Measurements from ENCODE around the gene NPPA. TPM values are rescaled to one million over a fixed set of nuclear protein-coding genes. Genes with fewer than 3 reads are reported as not detected.

Gene NPPA
- polyA plus RNA-seq, 3 donors: 0.17 to 2.0 (median 1.3) TPM

DNA sequence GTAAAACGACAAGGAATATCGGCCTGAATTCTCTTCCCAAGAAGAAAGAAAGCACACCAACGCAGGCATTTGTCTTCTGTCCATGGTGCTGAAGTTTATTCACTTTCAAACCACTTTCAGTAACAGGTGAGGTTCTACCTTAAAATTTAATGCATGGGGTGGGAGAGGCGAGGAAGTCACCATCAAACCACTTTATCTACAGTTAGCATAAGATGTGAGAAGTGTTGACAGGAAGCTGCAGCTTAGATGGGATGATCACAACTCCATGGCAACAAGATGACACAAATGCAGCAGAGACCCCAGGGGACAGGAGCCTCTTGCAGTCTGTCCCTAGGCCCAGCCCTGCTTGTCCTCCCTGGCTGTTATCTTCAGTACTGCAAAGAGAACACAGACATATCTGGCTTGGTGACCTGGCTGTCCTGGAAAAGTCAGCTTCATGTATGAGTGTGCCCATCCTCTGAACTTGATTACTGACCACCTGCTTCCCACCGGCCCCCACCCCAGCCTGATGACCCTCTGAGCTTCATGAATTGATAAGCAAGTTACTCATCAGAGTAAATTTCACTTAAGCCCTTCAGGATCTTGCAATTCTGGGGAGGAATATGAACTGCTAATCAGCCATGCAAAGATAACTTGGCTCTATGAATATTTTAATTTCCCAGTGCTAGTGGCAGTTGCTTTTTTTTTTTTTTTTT, 1.8 kb downstream of the NPPA start:
- no peak for DNase-seq (ENCODE audit: low read depth in 3 of 3, low spot score in 2 of 3)

DNA sequence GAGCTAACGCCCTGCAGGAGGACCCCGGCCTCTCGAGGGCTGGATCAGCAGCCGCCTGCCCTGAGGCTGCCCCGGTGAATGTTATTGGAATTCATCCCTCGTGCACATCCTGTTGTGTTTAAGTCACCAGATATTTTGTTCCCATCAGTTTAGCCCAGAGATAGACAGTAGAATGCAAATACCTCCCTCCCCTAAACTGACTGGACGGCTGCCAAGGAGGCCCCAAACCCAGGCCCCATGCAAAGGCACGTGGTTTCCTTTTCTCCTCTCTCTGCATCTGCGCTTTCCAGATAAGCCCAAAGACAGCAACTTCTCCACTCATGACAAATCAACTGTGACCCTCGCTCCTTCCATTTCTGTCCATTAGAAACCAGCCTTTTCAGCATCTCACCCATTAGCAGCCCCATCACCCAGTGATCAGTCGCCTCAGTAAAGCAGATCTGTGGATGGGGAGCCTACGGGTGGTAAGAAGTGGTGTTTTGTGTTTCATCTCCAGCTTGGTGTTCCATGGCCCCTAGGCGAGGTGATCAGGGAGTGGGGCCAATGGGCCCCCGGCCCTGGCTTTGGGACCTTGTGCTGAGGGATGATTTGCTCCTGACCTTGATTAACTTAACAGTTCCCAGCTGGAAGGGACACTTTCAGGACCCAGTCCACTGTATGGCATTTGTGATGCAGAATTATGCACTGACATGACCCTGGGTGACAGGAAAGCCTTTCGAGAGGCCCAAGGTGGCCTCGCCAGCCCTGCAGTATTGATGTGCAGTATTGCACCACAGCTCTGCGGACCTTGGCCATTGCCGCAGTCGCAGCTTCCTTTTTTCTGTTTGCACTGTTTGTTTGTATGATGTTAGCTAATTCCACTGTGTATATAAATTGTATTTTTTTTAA, 5.2 kb downstream of the NPPA start:
- DNase-seq (ENCODE audit: low read depth in 3 of 3, low spot score in 2 of 3): no peak

DNA sequence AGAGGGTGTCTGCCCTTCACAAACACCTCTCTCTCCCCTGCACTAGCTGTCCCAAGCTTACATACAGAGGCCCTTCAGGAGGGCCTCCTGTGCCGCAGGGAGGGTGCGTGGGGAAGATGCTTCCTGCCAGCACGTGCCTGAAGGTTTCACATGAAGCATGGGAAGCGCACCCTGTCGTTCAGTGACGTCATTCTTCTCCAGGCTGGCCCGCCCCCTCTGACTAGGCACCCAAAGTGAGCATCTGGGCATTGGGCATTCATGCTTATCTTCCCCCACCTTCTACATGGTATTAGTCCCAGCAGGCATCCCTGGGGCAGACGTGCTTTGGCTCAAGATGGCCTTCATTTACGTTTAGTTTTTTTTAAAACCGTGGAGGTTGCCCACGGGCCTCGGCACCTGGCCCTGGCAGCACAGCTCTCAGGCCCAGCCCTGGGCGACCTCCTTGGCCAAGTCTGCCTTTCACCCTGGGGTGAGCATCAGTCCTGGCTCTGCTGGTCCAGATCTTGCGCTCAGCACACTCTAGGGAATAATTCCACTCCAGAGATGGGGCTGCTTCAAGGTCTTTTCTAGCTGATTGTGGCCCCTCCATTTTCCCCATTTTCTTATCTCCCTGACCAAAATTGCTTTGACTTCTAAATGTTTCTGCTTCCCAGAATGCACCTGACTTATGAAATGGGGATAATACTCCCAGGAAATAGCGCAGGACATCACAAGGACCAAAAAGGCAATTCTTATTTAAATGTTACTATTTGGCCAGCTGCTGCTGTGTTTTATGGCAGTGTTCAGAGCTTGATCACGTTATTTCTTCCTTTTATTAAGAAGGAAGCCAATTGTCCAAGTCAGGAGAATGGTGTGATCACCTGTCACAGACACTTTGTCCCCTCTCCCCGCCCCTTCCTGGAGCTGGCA, 6.1 kb downstream of the NPPA start:
- DNase-seq (ENCODE audit: low read depth in 3 of 3, low spot score in 2 of 3): no peak

DNA sequence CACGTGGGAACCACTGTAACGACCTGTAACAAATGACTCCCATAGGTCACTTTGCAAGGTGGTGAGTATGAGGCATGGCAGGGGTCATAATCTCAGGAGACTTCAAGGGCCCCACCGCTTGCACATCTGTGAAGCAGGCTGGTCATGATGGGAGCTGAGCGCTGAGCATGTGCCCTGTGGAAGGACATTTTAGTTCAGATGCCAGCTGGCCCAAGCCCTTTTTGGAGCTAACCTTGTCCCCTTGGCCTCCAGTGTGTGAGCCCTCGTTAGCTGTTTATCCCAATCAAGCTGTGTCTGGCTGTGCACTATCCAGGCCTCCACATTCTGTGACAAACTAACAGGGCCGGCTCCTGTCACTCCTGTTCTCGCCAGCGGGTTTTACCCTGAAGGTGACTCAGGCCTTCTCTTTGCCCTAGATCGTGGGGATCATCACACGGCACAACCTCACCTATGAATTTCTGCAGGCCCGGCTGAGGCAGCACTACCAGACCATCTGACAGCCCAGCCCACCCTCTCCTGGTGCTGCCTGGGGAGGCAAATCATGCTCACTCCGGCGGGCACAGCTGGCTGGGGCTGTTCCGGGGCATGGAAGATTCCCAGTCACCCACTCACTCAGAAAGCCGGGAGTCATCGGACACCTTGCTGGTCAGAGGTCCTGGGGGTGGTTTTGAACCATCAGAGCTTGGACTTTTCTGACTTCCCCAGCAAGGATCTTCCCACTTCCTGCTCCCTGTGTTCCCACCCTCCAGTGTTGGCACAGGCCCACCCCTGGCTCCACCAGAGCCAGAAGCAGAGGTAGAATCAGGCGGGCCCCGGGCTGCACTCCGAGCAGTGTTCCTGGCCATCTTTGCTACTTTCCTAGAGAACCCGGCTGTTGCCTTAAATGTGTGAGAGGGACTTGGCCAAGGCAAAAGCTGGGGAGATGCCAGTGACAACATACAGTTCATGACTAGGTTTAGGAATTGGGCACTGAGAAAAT, 7.6 kb downstream of the NPPA start:
- no peak for DNase-seq (ENCODE audit: low read depth in 3 of 3, low spot score in 2 of 3)

DNA sequence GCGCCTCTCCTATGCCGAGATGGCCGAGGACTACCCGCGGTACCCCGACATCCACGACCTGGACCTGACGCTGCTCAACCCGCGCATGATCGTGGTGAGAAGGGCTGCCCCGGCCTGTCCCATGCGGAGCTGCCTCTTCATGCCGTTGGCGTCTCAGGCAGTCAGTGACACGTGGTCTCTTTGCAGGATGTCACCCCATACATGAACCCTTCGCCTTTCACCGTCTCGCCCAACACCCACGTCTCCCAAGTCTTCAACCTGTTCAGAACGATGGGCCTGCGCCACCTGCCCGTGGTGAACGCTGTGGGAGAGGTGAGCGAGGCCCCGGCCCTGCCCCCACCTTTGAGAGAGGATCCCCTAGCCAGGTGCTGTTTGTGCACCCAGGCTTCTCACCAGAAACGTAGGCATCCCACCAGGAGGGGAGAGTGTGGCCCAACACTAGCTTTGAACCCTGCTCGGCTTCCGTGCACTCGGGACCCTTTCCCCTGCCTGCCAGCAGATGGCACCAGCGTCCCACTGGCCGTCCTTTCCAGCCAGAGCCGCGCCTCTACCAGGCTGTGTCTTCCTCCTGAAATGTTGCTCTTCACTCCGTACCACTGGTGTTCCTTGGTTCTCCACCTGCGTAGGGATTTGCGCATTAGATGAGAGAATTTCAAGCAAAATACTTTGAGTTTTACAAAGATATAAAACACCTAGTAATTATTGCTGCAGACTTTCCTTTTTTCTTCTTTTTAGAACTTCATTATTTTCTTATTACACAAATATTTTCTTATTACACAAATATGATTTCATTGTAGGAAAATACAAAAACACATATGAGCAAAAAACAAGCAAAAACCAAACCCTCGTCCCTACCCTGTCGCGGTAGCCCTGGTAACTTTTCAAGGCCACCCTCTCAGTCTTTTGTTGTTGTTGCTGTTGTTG, 9.0 kb downstream of the NPPA start:
- DNase-seq (ENCODE audit: low read depth in 3 of 3, low spot score in 2 of 3): no peak

DNA sequence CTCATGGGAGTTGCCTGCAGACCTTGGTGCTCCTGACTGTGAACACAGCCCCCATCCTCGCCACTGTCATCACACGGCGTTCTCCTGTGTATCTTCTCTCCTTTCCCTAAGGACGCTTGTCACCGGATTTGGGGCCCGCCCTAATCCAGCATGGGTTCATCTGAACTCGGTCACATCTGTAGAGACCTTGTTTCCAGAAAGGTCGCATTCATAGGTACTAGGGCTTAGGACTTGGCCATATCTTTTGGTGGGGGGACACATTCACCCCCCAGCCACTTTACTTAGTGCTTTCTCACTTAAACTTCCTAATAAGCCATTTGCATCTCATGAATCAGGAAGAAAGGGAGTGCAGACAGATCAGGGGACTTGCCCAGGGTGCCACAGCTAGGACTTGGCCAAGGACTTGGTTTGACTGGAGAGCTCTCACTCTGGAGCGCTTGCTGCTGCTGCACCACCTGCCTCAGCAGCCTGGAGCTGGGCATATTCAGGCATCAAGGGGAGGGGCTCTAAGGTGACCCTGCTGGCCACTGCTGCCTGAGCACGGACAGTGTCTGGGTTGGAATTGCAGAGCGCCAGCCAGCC, 9.7 kb downstream of the NPPA start:
- DNase-seq (ENCODE audit: low read depth in 3 of 3, low spot score in 2 of 3): no peak

DNA sequence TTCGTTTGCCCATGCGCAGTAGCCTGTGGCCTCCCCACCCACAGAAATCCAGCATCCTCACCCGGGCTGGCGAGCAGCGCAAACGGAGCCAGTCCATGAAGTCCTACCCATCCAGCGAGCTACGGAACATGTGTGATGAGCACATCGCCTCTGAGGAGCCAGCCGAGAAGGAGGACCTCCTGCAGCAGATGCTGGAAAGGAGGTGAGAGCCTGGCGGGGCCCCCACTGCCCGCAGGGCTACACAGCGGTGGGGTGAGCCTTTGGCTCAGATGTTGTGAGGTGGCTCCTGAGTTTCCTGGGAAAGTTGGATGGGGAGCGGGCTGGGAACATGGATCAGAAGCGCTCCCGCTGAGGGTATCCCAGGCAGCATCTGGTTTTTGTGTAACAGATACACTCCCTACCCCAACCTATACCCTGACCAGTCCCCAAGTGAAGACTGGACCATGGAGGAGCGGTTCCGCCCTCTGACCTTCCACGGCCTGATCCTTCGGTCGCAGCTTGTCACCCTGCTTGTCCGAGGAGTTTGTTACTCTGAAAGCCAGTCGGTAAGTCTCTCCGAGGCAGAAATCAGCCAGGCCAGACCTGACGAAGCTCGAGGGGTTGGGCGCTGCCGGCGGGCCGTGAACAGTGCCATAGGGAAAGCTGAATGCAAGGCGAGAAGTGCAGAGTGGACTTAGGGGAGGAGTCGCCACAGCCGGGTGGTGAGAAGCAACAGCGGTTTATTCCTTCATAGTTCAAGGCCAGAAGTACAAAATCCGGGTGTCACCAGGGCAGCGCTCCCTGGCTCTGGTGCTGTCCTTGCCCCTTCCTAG, 10.4 kb downstream of the NPPA start:
- DNase-seq (ENCODE audit: low read depth in 3 of 3, low spot score in 2 of 3): no peak

DNA sequence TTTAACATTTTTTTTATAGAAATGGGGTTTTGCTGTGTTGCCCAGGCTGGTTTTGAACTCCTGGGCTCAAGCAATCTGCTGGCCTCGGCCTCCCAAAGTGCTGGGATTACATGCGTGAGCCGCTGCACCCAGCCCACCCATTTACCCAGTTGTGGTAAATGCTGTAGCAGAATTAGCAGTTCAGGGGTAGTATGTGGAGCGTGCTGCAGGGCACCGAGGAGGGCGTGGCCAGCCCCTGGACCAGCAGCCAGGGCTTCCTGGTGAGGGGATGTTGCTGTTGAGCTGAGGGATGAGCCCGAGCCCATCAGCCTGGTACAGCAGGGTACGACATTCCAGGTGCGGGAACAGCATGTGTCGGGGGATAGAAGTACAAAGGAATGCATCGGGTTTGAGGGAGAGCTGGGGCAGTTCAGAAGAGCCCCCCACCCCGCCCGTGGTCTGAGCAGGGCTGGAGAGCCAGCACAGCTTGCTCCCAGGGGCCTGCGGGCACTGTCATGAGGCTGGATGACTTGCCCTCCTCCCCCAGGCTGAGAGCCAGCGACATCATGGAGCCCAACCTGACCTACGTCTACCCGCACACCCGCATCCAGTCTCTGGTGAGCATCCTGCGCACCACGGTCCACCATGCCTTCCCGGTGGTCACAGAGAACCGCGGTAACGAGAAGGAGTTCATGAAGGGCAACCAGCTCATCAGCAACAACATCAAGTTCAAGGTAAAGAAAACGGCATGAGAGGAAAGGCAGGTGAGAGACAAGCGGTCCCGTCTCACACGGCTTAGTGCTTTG, 11.9 kb downstream of the NPPA start:
- DNase-seq (ENCODE audit: low read depth in 3 of 3, low spot score in 2 of 3): no peak

DNA sequence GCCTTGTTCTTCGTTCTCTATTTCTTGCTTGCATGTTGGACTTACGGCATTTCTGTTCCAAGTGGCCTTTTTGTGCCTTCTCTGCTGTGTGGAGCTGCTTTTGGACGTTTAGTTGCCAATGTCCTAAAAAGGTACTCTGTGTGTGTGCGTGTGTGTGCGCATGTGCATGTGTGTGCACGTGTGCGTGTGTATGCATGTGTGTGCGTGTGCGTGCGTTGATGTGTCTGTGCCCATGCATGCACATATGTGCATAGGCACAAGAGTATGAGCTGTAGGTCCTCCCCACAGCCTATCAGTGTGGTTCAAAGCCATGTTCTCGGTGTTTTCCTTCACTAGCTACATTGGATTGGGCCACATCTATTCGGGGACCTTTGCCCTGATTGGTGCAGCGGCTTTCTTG, 13.7 kb downstream of the NPPA start:
- no peak for DNase-seq (ENCODE audit: low read depth in 3 of 3, low spot score in 2 of 3)

DNA sequence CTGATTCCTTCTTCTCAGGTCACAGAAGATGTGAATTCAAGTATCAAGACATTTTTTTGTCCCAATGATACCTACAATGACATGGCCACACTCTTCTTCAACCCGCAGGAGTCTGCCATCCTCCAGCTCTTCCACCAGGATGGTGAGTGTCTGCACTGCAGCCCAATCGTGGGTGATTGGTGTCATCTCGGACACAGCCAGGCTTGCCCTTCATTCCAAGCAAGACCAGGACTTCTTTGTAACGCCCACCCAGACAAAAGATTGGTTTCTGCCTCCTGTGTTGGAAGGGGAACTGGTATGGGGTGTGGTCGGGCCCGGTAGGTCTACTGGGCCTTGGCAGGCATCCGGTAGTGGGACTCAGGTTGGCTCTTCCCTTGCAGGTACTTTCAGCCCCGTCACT, 14.1 kb downstream of the NPPA start:
- DNase-seq (ENCODE audit: low read depth in 3 of 3, low spot score in 2 of 3): no peak

DNA sequence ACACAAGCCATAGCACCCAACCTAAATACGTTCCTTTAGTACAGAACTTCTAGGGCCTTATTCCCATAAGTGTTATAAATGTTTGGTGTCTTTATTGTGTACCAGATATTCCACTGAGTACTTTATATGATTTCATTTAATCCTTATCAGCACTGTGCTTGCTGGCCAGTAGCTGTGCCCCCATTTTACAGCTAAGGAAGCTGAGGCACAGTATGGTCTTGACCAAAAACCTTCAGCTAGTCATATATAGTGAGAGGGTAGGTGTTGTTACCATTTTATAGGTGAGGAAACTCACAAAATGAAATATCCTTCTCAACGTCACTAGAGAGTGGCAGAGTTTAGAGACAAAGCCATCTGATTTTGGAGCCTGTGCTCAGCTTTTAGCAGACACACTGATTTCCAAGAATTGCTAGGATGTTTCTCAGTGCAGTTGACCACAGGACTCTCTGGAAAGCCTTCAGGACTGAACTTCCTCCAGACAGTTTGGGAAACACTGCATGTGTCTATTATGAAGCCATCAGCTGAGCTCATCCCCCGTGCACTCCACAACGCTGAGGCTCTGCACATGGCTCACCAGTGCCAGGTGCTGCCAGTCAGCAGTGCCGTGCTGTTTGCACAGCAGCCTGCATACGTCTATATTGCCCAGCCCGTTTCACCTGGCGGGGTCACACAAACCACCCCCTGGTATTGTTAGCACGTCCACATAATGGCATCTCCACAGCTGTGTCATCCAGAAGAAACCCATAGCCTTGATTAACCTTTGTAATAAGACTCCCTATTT, 15.4 kb downstream of the NPPA start:
- DNase-seq (ENCODE audit: low read depth in 3 of 3, low spot score in 2 of 3): no peak

DNA sequence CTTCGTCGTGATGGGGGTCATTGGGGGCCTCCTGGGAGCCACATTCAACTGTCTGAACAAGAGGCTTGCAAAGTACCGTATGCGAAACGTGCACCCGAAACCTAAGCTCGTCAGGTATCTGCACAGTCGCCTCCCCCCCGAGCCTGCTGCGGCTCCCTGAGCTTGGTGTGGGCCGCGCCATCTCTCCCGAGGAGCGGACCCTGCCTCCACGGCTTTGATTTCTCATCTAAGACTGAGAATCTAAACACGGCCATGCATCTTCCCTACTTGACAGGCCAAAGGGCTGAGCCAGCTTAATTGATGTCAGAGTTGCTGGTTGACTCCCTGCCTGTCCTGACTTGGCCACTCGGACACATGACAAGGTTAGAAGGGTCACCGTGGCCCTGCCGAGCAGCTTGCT, 19.1 kb downstream of the NPPA start:
- DNase-seq (ENCODE audit: low read depth in 3 of 3, low spot score in 2 of 3): no peak

DNA sequence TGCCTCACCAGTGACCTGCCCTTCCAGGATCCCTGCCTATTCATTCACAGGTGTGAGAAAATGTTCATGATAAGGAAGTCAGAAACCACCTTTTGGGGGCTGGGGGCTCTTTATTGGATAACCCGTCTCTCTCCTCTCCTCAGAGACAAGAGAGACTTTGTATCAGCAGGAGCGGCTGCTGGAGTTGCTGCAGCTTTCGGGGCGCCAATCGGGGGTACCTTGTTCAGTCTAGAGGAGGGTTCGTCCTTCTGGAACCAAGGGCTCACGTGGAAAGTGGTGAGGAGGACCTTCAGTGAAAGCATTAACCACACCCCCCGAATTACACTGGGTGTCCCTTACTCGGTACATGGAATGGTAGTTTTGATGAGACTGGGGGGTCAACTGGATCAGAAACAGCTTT, 20.6 kb downstream of the NPPA start:
- no peak for DNase-seq (ENCODE audit: low read depth in 3 of 3, low spot score in 2 of 3)

DNA sequence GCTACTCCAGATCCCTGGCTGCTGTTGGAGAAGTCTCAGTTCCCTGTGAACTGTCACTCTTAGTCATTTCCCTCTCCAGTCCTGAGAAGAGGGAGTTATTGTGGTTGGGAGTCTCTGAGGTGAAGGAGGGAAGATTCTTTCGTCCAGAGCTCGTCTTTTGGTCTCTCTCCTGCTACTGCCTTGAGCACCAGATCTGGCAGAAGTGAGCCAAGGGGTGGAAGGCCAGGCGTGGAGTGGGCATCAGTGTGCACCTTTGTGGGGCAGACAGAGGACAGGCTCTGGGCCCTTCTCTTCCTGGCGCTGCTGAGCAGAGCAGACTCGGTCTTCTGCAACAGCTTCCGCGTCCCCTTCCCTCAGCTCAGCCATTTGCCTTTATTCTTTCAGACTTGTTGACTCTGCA, 22.5 kb downstream of the NPPA start:
- DNase-seq (ENCODE audit: low read depth in 3 of 3, low spot score in 2 of 3): no peak

DNA sequence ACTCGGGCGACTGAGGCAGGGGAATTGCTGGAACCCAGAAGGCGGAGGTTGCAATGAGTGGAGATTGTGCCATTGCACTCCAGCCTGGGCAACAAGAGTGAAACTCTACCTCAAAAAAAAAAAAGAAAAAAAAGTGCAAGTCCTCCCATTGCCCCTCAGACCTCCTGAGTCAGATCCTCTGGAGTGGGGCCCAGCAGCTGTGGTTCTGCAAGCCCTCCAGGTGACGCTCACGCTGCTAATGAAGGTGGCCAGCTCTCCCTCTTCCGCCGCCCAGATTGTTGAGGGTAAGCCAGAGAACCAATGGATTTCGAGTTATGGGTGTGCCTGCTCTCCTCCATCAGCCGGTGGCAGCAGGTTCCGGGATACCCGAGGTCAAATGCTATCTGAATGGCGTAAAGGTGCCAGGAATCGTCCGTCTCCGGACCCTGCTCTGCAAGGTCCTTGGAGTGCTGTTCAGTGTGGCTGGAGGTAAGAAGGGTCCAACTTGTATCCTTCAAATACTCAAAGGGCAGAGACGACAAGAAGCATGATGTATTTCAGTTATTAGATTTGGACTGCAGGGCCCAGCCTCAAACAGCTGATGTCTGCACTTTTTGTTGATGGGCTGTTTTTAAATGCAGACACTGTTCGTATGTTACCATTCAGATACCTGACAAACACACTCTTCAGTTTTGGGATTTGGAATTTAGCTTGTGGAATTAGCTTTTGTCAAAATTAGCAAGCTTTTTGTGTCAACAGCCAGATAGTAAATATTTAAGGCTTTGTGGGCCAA, 24.0 kb downstream of the NPPA start:
- DNase-seq (ENCODE audit: low read depth in 3 of 3, low spot score in 2 of 3): no peak

Measured in right renal cortex interstitium (tissue), 3 donors.